C4-2B (cell line): ENCODE data around the gene SMARCC2.

ENCODE experiments used
- CTCF ChIP-seq: fragments of 450-650 bp; conservative IDR thresholded peaks from 2 replicates; pipeline ENCODE4 v1.5.1; 2017; ENCODE audit warnings: mild to moderate bottlenecking
- ZFX ChIP-seq: fragments of 450-650 bp; IDR thresholded peaks from 2 replicates; pipeline ENCODE4 v1.6.1; 2017

DNA sequence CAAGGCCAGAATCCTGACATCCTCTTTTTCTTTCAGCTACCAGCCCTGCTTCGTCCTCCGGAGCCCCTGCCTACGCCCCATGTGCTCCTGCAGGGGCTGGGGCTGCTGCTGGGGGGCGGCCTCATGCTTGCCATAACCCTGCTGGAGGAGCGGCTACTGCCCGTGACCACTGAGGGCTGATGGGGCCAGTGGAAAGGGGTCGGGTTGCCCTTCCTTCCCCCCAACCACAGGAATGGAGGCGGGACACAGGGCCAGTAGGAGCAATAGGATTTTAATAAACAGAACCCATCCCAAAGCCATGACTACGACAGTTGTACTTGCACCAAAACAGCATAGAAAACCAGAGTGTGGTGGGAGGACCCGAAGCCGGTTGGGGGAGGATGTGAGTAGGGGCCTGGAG is 48.3 kb upstream of the SMARCC2 start:
- TF ChIP-seq CTCF (no peak), ZFX (no peak)
